Stimulated activated CD8-positive, alpha-beta memory T cell treated with anti-CD3 and anti-CD28 coated beads, Interleukin-12 subunit alpha, Interleukin-12 subunit beta, amount 100 ng/mL, for 24 hours (primary cell): ENCODE data around the gene SON.
"Not testable (repeated sequence)": the region's sequence is repeated elsewhere in the genome, so short reads cannot be mapped to it uniquely, and the experiment has no call there.

Experiments
- DNase-seq: peaks from one replicate; pipeline ENCODE4 v3.0.0-alpha.2; 2020; ENCODE audit errors: extremely low read depth

The SON gene

GRCh38 chr21:33572350-33572749 is 29.5 kb downstream of the SON start:
- DNase-seq: no peak

GRCh38 chr21:33576741-33577141 is 33.9 kb downstream of the SON start:
- DNase-seq: not testable (repeated sequence)

- no peak for DNase-seq
Measured at GRCh38 chr21:33578214-33578613, 35.4 kb downstream of the SON start.

DNA sequence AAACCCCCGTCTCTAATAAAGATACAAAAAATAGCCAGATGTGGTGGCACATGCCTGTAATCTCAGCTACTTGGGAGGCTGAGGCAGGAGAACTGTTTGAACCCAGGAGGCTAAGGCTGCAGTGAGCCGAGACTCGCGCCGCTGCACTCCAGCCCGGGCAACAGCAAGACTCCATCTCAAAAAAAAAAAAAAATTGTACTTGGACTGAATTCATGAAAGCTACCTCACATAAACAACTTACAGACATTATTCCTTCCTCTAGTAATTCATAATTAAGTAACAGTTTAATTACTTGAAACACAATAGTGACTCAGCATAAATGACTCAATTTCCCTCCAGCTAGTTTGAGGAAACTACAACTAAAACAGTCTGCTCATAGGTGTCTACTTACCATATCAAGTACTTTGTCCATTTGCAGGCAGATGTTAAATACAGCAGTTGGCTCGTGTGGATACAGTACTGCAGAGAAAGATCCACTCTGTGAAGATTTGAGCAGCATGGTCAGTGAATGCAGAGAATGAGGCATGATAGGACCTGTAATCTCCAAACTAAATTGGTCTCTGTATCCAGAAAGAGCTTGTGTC is 36.2 kb downstream of the SON start:
- DNase-seq: no peak

DNA sequence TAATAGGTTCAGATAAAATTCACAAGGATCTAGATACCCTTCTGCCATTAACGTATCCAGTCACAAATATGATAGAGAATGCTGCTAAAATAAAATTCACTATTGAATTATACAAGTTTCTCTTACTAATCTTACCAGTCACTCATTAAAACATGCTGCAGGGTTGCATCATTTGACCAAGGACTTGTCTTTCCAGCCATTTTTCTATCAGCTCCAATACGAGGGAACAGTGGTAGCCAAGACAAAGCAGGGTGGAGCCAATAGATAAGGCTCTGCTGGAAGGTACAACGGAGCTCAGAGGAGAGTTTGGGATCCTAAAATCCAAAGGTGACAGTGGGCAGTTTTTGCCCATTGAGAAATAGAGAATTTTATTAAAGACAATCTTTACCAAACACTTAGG is 41.6 kb downstream of the SON start:
- no peak for DNase-seq

GRCh38 chr21:33586927-33587326 is 44.1 kb downstream of the SON start:
- DNase-seq: no peak

- no peak for DNase-seq
Measured at GRCh38 chr21:33587792-33588484, 45.1 kb downstream of the SON start.

DNA sequence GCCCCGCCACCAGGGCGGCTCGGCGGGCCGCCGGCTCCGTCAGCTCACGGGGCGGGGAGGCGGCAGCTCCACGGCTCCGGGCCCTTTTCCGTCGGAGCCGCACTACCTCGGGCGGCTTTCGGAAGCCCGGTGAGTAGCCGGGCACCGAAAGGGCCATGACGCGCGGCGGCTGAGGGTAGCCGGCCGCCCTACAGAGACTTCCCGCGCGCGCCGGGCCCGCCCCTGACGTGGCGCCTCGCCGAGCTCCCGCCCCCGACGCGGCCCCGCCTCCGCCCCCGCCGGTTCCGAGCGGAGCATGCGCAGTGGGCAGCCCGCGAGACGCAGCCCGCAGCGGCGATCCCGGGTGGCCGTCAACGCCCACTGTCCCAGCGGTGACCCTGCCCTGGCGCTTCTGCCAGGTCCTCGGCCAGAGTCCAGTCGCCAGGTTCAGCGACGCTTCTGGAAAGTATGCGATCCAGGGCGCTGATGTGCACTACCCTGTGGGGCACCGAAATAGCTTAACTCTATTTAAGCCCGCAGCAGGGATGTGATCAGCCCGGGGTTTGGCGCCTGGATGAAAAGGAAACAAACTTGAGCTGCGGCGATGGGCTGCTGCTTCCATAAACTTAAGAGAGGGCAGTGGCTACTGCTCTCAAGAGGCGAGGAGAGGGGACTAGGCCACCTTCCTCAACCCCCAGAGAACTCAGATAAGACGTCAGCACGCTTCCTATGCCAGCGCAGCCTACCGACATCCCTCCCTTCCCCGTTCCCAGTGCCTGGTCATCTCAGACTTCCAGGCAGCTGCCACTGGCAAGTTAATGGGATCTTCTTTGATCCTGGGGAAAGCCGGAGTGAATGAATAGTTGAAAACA is 45.9 kb downstream of the SON start, which contains the start of gene DONSON:
Gene DONSON (minus strand): TSS at position 200 of the 851 bp plus-strand sequence. CDS start 43 bp downstream, at position 157.
- peak; percentile 67 for DNase-seq

GRCh38 chr21:33598051-33598450 is 55.2 kb downstream of the SON start:
- DNase-seq: no peak

GRCh38 chr21:33608559-33608958 is 65.7 kb downstream of the SON start:
- no peak for DNase-seq

DNA sequence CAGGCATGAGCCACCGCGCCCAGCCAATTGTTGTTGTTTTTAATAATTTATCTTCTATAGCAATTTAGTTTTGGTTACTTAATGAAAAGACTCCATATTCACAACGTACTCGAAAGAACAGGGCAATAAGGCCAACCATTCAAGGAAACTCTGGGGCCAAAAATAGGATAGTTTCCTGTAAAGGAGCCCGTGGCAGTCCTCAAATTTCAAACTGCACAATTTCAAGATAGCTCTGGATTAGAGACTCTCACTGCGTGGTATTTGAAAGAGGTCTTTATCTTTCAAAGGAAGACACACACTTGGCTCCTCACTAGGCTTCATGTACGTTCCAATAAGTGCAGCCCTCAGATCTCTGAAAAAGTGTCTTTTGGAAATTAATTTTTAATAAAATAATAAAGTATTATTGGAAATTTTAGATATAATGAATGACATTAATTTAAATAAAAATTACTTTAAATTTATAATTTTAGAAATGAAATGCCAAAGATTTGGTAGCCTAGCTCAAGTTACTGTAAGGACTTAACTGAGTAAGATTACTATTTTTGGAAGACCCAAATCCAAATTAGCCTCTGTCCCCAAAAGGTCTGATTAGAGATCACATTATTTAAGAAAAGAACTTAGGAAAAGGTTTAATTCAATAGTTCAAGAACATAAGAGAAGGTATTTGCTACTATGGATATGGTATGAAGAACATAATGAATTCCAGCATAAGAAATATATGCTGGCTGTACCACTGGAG is 68.3 kb downstream of the SON start:
- no peak for DNase-seq

GRCh38 chr21:33617565-33617964 is 74.7 kb downstream of the SON start:
- DNase-seq: not testable (repeated sequence)

DNA sequence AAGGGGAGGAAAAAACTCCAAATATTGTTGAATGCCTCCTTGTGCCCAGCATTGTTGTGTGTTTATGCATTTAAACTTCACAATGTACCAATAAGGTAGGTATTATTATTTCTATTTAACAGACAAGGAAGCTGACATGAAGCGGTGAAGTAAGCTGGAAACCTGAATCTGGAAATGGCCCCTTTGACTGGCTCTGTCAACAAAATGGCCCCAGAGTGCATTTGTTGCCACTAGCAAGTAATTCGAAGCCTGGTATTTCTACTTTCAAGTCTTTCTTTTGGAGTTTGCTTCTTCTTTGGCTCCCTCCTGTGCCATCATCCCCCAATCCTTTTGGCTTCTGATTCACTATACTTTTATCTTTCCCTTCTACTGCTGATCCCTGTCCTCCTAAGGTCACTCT is 75.6 kb downstream of the SON start:
- DNase-seq: no peak

GRCh38 chr21:33619726-33620125 is 76.9 kb downstream of the SON start:
- no peak for DNase-seq

DNA sequence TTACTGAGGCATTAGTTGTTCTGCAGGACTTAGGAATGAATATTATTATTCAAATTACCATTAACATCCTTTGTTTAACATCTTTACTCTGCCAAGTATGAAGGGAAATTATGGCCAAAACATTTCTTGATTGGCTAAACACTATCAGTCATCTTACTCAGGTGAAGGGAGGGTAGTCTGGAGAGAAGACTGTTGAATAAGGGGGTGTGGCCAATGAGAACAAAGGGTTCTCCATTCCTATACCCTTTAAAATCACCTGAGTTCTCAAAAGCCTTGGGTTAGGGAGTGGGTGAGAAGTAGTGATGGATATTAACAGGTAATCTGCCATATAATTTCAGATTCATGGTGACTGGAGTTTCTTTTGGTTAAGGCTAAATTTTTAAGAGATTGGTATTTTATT is 79.4 kb downstream of the SON start:
- DNase-seq: no peak

- DNase-seq: not testable (repeated sequence)
Measured at GRCh38 chr21:33626151-33626550, 83.3 kb downstream of the SON start.
